HG03460 (cell line): ENCODE data around the gene CCNG2.
A peak's percentile ranks its signal among the peaks of the same experiment; 100 is the strongest.

Experiments used
- ATAC-seq: cut with Tn5 transposase; IDR thresholded peaks from one replicate; pipeline ENCODE4 v1.9.1; 2021; ENCODE audit not compliant: unreplicated experiment

The CCNG2 gene

DNA sequence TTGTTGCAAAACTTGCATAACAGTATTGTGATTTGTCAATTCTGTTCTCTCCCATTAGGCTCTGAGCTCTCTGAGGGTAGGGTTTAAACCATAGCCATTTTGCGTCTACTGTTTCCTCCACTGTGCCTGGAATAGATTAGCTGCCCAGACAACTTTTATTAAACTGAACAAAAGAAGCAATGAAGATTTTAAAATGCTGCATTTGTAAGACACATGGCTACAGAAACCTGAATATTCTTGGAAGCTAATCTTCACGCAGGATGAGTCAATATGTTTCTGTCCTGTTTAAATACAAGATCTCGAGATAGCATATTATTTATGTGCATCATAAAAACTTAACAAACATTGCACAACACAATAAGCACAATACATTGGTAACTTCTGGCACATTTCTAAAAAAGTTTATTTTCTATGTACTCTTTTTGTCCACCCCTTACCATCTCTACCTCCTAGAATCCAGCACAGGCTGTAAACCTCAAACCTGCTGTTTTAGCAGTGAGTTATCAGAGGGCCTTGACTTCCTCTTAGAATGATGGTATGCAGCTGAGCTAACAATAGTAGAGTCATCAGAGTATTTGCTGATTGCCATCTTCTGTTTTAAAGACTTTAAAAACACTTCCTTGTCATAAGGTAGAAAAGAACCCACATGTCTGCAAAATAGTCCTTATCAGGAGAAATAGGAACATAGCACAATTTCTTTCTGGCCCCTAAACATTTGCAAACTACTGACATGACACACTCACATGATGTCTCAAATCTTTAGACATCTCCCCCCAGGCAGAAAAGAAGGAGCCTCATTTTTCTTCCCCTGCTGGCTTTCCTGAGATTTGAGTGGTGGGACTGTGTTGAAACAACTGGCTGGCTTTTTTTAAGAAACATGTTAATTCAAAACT, 10.6 kb upstream of the CCNG2 start:
- no peak for ATAC-seq

DNA sequence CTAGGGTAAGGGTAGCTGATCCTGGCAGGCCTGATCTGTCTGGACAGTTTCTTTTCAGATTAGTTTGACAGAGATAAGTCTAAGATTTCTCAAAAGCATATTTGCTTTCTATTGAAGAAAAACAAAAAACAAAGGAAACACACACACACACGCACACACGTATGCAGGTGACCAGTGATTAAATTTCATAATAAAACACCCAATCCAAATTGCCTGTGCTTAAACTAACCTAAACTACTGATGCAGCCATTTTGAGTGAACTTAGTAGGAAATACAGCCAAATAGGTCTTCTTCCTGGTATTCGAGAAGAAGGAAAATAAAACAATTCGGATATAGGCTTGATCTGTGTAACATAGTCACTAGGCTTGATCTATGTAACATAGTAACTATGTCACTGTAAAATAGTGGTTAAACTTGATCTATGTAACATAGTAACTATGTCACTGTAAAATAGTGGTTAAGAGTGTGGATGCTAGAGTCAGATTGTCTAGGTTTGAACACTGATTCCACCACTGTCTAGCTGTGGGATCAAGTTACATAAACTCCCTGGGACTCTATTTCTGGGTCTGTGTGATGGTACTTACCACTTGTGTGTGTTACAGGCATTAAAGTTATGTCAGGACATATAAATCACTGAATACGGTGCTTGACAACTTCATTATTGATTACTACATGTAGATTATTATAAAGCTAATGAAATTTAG, 9.8 kb upstream of the CCNG2 start:
- no peak for ATAC-seq

DNA sequence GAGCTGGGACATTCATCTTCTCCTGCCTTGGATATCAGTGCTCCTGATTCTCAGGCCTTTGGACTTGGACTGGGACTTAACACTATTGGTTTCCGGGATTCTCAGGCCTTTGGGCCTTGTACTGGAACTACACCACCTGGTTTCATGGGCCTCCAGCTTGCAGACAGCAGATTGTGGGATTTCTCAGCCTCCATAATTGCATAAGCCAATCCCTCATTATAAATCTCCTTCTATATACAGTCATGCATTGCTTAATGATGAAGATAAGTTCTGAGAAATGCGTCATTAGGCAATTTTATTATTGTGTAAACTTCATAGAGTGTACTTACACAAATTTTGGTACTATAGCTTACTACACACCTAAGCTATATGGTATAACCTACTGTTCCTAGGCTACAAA, 8.9 kb upstream of the CCNG2 start:
- ATAC-seq = no peak

DNA sequence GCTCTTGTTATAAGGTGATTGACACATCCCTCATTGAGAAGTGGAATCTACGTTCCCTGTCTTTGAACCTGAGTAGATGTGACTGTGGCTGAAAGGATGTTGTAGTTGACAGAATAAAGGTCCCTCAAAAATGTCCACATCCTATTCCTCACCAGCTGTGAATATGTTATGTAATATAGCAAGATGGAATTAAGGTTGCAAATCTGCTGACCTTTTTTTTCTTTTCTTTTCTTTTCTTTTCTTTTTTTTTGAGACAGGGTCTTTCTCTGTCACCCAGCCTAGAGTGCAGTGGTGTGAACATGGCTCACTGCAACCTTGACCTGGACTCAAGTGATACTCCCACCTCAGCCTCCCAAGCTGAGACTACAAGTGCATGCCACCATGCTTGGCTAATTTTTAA, 7.2 kb upstream of the CCNG2 start:
- no peak for ATAC-seq

GRCh38 chr4:77151241-77151640, 5.8 kb upstream of the CCNG2 start:
- no peak for ATAC-seq

- no peak for ATAC-seq
These were observed 4.6 kb upstream of the CCNG2 start for GRCh38 chr4:77152421-77152820.

- ATAC-seq = no peak
These were observed 4.0 kb upstream of the CCNG2 start for GRCh38 chr4:77153006-77153405.

GRCh38 chr4:77154065-77154464, 2.9 kb upstream of the CCNG2 start:
- no peak for ATAC-seq

DNA sequence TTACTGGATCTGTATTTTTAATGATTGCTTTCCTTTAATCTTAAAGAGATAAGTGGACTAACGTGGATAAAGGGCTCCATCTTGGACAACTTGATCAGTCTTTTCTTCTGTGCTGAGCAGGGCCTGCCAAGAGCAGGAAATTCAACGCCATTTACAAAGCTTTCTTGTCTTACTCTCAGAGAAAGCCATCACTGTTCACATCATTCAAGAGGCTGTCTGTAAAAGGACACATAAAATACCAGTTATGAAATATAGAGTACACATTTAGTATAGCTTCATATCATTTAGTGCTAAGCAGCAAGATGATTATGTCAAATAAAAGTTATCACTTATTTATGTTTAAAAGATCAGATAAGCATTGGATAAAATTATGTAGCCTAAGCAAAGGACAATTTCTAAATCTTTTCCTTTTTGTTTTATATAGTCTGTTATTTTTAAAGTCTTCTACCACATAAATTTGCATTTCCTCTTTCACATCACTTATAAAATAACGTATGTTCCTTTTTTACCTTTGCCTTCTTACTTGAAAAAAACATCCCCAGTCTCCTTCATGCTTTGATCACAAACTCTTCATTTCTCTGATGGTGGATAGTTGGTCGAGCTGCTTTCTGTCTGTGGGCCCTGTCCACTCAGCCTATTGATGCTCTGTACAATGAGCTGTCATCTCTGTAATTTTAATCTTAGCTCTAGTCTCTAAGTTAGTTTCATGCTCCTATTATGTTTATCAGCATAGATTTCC, 2.1 kb upstream of the CCNG2 start:
- ATAC-seq = no peak

DNA sequence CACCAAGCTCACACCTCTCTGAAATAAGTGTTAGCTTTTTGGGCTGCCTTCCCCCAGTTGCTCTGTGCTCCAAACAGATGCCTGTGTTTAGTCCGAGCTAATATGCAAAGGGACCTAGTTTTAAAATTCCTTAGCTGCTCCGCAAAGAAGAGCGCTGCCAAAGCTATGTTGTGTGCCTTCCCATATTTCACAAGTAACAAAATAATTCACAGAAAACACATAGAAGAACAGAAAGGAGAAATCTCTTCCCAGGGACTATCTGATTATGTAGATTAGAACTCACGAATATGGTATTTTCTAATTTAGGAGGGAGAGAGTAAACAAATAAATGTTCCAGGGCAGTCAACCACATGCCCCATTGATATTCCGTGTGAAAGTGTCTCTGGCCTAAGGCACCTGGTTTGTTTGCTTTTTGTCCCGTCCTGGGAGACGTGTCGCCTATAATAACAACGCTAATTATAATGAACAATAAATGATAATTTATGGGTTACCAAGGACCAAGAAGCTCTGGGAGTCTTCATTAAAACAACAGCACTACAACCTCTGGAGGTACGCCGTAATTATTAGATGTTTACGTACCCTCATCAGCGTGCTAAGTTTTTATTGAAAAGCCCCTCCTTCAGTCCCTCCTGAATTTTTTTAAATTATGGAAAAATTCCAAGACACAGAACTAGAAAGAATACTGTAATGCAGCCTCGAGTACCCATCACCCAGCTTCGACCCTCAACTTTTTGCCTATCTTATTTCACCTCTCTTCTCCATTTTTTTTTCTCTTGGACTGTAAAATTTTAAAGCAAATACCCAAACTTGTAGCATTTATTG, 1.2 kb upstream of the CCNG2 start:
- ATAC-seq = no peak

DNA sequence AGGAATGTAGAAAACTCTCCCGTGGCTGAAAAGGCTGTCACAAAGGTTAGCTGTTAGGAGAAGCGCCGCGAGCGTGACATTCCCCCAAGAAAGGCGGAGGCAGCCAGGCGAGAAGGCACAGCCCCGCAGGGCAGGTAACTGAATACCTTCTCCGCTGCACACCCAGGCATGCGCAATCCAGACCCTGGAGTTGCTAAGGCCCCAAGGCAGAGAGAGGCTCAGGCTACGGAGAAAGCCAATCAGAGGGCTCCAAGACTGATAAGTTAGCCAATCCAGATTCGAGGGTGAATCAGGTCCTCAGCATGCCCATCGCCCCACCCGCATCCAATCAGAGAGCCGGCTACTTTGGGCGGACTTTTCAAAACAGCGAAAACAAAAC, 485 bp upstream of the CCNG2 start:
- ATAC-seq = peak; percentile 83

DNA sequence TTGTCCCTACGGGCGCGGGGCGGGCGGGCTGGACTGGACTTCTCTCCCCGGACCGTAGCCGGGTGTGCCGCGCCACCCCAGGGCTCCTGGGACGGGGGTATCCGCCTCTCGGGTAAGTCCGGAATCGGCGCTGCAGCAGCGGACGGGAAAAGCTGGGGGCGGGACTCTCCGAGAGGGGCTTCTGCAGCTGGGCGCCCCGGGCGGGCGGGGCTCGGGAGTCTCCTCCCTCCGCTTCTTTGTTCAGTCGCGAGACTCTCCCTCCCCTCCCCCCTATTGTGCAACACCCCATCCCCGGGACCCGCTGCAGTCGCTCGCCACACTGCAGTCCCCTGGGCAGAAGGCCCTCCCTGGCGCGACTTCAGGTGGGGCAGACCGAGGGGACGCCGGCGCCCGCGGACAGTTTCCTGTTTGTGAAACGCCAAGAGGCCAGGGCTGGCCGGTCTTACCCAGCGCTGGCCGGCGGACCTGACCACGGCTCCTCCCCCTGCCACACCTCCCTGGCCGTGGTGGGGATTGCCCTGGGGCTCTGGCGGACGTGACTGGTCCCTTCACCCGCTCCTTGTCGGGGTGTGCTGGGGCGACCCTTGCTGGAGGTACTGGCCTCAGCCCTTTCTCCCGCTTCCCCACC, 966 bp downstream of the CCNG2 start:
- ATAC-seq = peak; percentile 57

DNA sequence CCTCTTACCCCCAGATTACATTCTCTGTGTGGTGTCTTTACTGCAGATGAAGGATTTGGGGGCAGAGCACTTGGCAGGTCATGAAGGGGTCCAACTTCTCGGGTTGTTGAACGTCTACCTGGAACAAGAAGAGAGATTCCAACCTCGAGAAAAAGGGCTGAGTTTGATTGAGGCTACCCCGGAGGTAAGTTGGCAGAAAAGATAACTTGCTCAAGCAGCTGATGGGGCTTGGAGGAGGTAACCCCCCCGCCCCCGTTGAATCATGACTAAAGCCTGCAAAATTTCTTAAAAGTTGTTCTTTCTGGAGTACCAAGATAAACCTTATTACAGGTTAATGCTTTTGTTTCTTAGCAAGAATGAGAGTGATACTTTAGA, 1.5 kb downstream of the CCNG2 start:
- ATAC-seq = no peak

DNA sequence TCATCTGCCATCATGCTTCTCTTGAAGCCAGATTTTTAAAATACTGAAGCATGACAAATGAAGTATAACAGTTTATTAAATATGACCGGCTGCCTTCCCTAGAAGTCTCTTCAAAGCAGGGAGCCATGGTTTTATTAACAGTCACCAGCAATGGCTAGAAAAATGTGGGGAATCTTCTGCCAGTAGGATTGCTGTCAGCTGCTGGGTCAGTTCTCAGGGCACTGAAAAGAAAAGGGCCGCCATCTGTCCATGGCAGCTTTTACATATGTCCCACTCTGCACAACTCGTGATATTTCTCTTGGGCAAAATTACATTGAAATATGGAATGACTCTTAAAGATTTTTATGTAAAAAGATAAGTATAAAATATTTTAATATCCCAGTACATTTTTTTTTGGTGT, 2.8 kb downstream of the CCNG2 start:
- ATAC-seq = no peak

DNA sequence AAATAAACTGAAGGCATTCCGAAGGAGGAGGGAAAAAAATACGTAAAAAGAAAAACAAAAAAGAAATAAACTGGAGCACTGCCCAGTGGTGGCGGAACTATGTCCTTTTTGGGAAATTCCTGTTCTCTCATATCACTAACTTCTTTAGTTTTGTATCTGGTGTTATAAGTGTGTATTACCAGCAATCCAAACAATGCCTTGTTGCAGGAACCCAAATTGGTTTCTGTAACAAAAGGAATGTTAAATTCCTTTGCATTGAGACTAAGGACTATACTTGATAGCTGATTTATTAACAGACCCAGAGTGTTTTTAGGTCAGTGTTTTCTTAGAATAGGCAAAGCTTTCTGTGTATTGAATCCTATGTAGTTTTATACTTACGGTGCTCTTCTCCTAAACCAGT, 6.6 kb downstream of the CCNG2 start:
- no peak for ATAC-seq

DNA sequence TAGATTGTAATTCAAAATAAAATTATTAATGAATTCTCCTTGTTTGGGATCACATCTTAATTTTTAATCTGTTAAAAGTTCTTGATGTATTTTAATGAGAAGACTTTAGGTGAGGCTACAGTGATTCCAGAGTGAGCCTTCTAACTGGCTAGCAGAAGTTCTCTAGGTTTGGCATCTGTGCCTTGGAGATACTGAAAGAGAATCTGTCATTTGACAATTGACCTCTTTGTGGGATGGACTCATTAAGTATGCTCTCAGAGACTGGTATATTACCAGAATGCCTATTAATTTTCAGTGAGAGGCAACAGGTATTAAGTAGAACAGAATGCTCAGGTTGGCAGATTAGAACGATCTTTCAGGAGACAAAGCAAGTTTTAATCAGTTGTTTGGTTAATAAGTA, 10.2 kb downstream of the CCNG2 start:
- no peak for ATAC-seq

- ATAC-seq = no peak
These were observed 10.9 kb downstream of the CCNG2 start for GRCh38 chr4:77167866-77168265.

DNA sequence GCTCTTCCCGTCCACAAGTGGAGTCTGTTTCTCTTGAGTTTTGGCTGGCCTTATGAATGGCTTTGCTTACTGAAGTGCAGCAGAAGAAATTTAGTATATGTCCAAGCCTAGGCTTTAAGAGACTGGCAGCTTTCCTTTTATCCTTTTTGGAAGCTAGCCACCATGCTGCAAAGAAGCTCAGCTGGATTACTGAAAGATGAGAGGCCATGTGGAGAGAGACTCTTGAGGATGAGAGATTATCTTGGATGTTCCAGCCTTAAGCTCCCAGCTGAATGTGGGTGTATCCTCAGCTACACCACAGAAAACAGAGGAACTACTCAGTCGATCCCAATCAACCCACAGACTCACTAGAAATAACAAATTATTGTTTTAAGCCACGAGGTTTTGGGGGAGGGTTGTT, 12.5 kb downstream of the CCNG2 start:
- ATAC-seq = no peak

- ATAC-seq = no peak
These were observed 13.9 kb downstream of the CCNG2 start for GRCh38 chr4:77170926-77171325.

GRCh38 chr4:77172336-77172735, 15.3 kb downstream of the CCNG2 start:
- ATAC-seq = no peak

DNA sequence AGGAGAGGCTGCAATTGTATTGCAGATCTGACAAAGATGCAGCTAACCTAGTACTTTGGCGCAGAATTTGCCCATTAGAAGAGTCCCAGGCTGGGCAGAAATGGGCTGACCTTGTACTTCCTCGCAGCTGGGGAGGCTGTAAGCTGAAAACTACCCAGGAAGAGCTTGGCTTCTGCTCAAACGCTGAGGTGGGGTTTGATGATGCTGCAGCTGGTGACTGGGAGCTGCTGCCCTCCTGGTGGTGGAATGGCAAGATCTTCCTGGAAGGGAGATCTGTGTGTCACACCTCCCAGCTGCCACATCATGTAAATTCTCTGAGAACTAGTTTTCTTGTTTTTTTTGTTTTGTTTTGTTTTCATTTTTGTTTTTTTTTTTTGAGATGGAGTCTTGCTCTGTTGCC, 17.4 kb downstream of the CCNG2 start:
- no peak for ATAC-seq
